ENCODE results near the gene TSACC.

Gene TSACC

DNA sequence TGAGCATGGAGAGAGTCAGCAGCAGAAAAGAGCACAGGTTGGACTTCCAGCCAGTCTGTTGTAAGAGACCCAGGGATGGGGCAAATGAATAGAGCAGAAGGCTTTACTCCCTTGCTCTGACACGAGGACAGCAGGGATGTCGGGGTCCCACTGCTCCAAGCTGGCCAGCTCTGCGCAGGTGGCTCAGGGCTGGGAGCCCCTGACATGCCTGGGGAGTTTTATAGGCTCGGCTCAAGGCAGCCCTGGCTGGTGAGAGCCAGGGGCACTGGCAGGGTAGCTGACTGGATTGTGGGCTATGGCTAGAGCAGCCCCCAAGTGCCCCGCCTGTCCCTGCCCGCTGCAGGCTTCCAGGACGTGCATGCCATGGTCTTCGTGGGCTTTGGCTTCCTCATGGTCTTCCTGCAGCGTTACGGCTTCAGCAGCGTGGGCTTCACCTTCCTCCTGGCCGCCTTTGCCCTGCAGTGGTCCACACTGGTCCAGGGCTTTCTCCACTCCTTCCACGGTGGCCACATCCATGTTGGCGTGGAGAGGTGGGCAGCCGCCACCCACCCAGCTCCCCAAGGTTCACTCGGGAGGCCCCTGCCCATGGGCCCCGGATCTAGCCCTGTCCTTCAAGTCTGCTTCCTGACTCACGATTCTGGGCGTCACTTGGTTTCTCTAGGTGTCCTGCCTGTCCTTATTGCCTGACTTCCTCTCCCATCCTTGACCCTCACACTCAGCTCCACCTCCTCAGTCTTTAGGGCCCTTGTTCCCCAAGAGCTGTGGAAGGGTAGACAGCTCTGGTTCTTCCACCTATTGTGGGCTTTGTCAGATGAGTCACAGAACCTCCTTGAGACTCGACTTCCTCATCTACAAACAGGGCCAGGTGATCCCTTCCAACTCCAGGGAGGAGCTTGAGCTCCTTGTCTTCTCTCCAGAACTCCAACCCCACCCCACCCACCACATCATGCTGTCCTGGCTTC lies 38.9 kb downstream of the TSACC start:
- DNase-seq: no peak

DNA sequence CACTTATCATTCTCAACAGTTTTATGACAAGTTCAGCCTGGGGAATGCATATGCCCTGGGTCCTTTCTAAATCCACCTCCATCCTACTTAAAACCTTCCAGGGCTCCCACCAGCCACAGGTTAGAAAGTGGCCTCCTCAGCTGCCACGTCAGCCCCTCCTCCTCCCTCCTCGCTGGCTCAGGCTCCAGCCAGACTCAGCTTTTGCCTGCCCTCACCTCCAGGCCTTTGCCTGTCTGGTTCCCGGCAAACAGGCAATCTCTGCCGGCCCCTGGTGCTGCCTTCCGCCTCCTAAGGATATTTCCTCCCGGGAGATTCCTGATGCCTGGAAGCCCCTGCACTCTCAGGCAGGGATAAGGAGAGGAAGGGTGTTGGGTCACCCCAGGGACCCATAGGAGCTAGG lies 40.2 kb downstream of the TSACC start:
- no peak for DNase-seq

DNA sequence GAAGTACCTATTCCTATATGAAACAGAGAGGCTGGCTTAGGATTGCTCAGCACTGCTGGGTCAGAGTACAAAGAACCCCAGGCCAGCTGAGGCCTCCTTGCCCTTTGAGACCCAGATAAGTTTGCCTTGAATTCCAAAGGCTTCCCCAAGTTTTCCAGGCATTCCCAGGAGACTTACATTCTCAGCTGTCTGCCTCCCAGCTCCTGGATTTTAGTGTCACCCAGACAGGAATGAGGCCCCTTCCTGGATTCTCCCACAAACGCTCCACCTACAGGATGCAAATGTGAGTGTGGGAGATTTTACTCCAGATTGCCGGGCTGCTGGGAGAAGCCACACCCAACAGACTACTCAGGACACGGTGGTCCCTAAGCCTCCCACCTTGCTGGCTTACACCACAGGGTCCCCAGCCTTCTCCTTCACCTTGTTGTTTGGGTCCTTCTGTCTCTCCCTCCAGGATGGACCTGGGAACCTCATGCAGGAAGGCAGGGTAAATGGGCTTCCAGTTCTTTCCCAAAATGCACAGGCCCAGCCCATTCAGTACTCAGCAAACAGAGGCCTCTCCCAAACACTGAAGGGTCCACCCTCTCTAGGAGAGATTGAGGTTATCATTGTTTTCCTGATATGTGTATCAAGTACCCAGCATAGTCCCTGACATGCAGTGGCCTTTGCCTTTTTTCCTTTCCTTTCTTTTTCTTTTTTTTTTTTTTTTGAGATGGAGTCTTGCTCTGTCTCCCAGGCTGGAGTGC lies 41.3 kb downstream of the TSACC start:
- DNase-seq: no peak

DNA sequence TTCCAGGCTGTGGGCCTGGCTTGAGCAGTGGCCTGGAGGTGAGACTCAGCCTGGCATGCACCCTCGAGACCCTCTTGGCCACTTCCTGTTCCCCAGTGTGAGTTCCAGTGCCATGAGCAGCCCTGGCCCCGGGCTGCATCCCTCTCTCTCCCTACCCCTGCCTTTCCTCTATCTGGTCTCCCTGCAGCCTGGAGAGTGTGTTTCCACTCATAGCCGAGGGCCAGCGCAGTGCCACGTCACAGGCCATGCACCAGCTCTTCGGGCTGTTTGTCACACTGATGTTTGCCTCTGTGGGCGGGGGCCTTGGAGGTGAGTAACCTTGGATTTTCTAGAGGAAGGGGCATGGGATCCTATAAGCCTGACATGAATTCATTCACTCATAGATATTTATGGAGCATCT lies 44.2 kb downstream of the TSACC start:
- no peak for DNase-seq

DNA sequence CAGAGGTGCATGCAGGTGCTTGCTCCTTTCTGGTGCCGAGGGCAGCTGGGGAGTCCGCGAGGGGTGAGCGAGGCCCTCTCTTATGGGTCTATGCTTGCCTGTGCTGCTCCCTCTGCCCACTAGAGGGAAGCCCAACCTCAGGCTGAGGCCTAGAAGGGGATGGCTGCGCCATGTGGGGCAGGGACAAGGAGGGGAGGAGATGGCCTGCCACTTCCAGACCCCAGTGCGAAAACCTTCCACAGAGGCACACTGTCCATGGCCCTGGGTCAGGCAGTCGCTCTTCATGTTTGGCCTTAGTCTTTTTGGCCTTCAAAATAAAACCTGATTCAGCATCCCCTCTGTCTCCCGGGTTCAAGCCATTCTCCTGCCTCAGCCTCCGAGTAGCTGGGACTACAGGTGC lies 44.7 kb downstream of the TSACC start:
- DNase-seq: peak; percentile 65

DNA sequence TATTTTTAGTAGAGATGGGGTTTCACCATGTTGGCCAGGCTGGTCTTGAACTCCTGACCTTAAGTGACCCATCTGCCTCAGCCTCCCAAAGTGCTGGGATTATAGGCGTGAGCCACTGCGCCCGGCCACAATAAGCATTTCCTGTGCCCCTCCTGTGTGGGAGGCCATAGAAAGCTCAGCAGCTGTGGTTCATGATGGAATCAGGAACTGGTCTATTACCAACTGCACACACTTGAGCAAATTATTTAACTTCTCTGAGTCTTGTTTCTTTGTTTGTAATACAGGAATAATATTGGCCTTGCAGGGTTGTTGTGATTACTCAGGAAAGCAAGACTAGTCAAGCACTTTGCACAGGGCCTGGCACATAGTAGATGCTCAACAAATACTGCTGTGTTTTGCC lies 45.7 kb downstream of the TSACC start:
- DNase-seq: no peak

DNA sequence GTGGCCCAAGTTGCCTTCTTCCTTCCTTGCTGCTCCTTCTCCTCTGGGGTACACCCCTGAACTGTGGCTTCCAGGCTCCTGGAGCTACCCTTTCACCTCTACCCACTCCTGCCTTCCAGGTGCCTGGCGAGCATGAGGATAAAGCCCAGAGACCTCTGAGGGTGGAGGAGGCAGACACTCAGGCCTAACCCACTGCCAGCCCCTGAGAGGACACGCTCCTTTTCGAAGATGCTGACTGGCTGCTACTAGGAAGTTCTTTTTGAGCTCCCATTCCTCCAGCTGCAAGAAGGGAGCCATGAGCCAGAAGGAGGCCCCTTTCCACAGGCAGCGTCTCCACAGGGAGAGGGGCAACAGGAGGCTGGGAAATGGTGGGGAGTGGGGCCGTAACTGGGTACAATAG lies 46.3 kb downstream of the TSACC start:
- no peak for DNase-seq

DNA sequence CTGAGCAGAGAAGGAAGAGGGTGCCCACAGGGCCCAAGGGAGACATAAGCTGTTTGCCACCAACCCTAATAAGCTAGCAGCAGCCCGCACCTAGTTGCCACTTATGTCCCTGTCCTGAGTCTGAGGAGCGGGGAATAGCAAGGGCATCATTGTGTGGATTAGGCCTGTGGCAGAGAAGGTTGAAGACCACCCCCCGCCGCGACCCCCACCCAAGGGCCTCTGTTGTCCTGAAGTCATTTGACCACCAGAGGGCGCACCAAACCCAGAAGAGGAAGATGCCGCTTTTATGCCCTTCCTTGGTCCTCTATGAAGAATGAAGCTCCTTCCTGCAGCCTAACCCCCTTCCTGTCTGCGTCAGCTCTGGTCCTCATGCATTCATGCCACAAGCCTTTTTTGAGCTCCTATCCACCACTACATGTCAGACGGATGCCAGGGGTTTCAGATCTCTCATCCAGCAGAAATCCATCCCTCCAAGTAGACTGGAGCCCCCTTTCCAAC lies 47.3 kb downstream of the TSACC start:
- peak; percentile 63 for DNase-seq

DNA sequence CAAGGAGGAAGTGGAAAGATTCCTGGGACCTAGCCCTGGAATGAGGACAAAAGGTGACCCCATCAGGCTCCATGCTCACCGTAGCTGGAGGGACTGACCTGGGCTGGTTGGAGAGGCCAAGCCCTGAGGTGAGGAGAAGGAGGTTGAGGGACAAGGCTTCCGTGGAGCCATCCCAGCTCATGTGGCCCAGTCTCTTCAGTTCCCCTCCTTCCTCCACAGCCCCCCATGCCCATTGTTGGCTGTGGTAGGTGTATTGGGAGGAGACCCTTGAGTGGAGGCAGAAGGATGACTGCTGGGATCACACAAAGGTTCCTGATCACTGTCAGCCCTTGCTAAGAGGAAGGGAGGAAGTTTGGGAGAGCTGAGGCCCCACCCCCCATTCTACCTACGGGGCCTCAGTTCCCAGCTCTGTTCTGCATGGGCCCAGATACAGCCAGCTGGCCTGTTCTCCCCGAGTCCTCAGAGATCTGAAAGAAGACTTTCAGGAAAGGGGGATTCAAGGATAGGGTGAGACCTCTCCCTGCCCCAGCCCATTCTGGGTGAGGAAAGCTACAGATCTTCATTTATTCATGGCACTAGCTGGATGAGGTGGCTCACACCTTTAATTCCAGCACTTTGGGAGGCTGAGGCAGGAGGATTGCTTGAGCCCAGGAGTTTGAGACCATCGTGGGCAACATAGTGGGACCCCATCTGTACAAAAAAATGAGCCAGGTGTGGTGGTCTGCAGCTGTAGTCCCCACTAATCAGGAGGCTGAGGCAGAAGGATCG lies 48.0 kb downstream of the TSACC start:
- DNase-seq: no peak

DNA sequence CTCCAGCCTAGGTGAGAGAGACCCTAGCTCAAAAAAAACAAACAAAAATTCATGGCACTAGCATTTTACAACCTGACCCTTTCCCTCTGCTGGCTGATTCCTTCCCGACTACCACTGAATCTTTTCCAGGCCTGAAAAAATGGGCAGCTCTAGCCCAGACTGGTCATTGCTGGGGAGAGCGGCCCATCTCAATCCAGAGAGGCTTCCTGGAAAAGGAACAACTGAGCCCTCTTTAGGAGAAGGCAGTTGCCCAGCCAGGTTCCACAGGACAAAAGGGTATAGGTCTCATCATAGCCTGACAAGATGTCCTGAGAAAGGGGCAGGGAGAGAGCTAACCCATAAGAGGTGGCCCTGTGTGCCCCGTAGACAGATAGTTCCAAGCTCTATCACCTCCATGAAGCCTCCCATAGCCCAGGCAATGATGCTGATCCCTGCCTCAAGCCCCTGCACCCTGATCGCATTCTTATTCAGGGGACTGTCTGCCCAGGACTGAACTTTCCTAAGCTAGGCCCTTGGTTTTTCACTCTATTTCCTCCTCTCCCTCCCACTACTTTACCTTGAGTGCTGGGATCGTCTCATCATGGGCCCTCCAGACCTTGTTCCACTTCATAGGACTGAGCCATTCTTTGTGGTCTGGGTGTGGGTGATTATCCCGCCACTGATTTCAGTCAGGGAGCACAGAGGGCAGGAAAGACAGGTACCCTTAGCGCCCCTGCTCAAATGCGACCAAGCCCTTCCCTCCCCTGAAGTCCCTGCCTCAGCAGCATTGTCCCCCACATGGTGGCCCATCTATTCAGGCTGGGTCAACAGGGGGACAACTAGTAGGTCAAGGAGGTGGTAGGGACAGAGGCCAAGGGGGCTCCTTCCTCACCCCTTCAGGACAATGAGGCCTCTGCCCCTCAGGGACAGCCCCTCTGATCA lies 48.9 kb downstream of the TSACC start:
- no peak for DNase-seq

DNA sequence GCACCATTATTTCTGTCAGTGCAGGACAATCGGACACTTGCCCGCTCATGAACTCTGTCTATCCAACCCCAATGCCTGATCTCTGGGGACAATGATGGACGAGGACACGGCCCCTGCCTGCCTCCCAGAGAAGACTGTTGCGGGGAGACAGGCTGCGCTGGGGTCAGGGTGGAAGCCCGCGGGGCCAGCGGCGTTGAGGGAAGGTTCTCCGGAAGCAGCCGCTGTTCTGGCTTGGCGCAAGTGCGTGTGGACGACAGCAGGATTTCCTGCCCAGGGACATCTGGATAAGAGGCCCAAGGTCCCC lies 49.5 kb downstream of the TSACC start:
- DNase-seq: no peak

DNA sequence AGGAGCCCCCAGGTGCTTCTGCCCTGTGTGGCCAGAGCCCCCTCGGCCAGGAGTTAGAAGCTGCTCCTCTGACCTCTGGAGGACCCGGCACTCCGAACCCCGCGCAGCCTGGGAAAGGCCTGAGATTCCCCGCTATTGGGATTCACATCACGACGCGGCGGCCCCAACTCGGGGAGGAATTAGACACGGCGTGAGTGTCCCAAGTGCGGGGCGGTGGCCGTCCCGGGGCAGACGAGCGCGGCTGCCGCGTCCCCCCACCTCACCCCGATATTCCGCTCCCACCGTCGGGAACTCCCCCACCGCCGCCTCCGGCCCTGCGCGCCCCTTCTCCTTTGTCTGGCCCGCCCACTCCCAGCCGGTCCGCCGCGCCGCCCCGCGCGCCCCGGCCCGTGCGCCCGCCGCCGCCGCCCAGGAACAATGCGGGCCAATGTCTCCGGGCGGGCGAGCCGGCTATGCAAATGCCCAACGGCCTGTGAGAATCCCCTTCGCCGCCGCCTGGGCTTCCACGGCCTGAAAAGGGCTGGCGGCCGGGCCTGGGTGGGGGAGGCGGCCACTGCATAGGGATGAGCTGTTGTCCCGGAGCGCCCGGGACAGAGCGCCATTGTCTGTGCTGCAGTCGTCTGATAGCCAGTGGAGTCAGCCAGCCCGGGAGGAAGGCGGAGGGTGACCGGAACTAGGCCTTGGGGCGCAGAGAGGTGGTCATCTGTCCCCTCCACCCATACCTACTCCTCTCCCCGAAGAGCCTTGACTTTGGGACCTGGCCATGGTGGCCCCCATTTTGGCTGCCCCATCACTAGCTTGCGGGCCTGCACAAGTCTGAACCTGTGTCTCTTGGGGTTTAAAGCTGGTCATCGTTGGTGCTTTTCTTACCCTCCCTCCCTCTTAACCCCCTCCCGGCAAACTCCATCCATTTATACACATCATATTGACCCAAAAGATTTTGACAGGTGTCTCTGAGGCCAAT lies 50.1 kb downstream of the TSACC start:
- no peak for DNase-seq

DNA sequence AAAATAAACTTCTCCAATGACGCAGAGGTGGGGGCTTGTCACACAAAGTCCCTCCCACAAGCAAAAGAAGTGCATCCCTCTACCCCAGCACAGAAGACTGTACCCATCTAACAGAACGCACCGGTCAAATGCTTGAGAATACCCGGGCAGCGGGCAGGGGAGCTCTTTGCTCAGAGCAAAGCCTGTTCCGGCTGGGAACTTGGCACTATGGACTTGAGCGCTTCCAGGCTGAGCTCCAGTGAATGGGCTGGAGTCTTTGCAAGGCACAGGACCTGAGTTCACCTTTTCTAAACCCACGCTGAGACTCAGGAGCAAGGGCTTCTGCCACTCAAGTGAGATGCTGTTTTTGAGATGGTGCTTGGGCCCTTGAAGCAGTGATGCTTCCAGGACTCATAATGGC lies 51.0 kb downstream of the TSACC start:
- no peak for DNase-seq

DNA sequence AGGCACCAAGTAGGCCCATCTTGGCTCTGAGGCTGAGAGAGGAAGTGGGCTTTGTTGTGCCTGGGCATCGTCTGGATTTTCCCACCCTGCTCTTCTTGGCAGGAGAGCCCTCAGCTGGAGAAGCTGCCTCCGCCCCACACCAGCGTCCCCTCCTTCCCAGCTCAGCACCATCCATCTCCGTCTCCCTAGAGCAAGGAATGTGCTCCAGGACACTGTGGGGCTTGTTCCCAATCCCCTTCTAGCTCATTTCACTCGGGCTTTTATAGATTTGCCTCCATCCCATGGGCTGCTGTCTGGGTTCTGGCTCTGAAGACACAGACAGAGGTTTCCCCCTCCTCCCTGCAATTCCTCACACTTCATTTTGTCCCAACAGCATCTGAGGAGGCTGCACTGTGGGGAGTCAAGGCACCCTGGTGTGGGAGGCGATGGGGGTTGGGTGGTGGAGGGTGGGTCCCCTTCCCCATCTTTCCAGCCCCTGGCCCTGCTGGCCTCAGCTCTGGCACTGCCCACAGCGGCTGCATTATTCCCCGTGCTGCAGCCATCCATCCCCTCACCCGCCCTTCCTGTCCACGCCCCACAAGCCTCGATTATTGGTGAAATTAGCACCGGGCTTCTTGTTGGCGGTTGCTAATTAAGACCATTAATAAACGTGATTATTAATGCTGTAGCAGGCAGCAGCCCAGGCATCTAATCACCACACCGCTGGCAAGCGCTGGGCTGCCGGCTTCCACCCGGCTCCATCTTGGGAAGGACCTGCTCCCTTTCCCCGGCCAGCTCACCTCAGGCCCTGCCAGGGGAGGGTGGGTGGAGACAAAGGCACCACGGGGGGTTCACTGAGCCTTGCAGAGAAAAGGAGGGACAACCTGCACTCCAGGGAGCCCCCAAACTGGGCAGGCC lies 52.4 kb downstream of the TSACC start:
- DNase-seq: no peak

DNA sequence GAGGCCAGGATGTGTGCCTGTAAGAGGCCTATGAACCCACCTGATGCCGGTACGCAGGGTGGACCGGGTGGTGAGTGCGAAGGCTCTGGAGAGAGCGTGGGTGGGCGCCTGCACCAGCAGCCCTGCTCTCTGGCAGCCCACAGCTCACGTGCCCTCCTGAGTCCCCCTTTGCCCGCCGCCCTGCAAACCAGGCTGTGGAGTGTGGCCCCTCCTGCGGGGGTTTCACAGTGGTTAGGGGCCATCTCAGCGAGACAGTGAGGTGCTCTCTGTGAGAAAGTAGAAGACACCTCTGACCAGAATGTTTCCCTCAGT lies 53.0 kb downstream of the TSACC start:
- no peak for DNase-seq

DNA sequence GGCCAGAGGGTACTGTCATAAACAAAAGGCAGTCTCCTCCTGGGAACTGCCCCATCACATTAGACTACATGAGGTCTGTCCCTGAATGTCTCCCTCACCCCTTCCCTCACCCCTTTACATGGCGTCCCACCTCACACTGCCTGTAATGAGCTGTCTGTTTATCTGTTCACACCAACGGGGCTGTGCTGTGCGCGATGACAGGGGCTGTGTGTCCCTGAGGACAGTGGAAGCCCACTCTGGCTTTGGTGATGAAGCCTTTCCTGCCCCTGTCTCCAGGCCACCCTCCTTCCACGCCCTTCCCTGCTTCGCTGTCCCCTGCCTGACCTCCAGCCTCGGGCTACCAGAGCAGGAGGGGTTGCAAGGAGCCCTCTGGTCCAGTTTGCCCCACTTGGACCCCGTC lies 53.4 kb downstream of the TSACC start:
- DNase-seq: no peak

DNA sequence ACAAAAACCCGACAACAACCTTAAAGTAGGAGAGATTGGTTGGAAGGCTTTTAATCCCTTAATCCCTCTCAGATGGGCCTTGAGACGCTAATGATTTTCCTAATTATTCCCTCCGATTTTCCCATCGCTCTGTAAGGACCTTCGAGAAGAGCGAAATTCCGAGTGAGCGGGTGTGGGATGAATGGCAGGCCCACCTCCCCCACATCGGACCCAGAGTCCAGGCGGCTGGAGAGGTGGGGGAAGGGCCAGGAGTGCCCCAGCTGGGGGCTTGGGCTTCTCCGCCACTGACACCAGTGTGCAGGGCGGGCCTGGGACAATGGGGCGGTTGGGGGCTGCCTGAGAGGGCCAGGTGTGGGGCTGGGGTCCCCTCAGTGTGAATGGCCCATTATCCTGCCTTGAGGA lies 54.1 kb downstream of the TSACC start:
- DNase-seq: no peak

DNA sequence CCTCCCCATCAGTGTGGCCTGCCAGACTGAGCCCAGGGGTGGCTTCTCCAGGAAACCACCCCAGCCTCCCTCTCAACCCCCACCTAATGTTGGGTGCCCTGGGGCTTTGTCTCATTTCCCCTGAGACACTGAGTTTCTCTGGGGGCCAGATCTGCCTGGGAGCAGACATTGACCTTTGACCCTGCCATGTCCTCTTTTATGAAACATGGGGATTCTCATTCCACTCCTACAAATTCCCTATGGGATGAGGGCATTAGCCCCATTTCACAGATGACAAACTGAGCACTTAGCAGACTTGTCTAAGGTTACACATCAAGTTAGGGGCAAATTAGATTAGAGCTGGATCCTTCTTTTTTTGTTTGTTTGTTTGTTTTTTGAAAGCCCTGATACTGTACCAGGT lies 54.8 kb downstream of the TSACC start:
- no peak for DNase-seq

DNA sequence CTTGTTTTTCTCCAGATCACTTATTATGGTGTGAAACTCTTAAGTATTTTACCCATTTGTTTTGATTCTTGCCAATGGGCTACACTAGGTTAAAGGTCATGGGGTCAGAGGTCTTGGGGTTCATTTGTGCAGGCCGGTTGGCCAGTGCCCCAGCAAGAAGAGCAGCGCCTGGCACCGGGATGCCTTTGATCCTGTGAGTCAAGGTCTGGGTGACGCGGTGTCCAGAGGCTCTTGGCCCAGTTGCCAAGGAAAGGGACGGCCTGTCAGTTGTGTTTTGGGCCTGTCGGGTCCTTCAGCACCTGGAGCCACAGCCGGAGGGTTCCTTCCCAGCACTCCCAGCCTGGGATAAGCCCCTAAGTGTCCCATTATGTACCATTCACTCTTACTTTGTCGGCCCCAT lies 55.8 kb downstream of the TSACC start:
- no peak for DNase-seq

DNA sequence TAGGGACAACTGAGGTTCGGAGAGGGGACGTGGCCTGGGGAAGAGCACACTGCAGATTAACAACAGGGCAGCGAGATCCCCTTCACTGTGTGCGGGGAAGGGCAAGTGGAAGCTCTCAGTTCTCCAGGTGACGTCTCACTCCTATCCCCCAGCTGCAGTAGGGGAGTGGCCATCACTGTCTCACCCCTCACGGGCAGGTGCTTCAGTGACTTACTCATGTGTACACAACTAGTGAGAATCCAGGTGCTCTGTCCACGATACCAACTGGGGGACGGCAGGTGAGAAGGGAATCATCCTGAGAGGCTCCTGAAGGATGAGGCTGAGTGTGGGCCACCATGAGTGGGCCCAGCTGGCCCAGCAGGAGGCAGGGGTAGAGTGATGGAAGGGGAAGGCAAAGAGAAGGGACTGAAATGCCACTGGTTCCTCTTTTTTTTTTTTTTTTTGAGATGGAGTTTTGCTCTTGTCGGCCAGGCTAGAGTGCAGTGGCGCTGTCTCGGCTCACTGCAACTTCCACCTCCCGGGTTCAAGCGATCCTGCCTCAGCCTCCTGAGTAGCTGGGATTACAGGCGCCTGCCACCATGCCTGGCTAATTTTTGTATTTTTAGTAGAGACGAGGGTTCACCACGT lies 56.6 kb downstream of the TSACC start:
- DNase-seq: no peak

Data from CD4-positive, alpha-beta T cell treated with Interleukin-15 for 1 hour (primary cell).